Stimulated activated CD4-positive, alpha-beta T cell treated with anti-CD3 and anti-CD28 coated beads, Interleukin-15, amount 100 ng/mL, for 48 hours (primary cell): ENCODE data around the gene PTBP3.

ENCODE experiments used
- DNase-seq, 2 donors: peaks; one replicate each; pipeline ENCODE4 v3.0.0-alpha.2; 2020; ENCODE audit warnings: low read depth in 2 of 2

Gene PTBP3

GRCh38 chr9:112169368-112169767 is 164.1 kb downstream of the PTBP3 start:
- no peak for DNase-seq

GRCh38 chr9:112168197-112168596 is 165.2 kb downstream of the PTBP3 start:
- DNase-seq = no peak
